Stimulated activated CD4-positive, alpha-beta T cell treated with anti-CD3 and anti-CD28 coated beads, Interleukin-4, amount 100 ng/mL, for 1 hour (primary cell): ENCODE results near the gene ITPK1.
"Not testable (repeated sequence)": the region's sequence is repeated elsewhere in the genome, so short reads cannot be mapped to it uniquely, and the experiment has no call there.

Experiments used
- DNase-seq: peaks from one replicate; pipeline ENCODE4 v3.0.0-alpha.2; 2020

The ITPK1 gene

GRCh38 chr14:93128725-93129459, 13.2 kb upstream of the ITPK1 start:
- no peak for DNase-seq

DNA sequence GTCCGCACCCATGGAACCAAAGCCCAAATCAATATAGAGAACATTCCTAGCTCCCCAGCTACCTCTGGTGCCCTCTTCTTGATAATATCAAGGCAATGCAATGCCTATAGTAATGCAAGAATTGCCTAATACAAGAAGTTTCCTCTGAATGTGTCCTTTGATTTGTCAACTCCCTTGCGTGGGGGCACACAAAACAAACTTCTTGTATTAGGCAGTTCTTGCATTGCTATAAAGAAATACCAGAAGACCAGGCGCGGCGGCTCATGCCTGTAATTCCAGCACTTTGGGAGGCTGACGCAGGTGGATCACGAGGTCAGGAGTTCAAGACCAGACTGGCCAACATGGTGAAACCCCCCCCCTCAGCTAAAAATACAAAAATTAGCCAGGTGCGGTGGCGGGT, 10.4 kb upstream of the ITPK1 start:
- DNase-seq: no peak

DNA sequence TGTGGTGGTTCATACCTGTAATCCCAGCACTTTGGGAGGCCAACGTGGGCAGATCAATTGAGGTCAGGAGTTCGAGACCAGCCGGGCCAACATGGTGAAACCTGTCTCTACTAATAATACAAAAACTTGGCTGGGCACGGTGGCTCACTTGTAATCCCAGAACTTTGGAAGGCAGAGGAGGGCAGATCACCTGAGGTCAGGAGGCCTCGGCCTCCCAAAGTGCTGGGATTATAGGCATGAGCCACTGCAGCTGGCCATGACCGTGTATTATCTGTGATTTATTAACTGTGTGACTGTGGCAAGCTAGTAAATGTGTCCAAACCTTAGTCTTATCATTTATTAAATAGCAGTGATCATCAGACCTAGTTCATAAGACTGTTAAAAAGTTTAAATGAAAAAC, 7.1 kb upstream of the ITPK1 start:
- no peak for DNase-seq

- DNase-seq: no peak
Measured at GRCh38 chr14:93121030-93121834, 5.5 kb upstream of the ITPK1 start.

GRCh38 chr14:93120517-93120916, 4.8 kb upstream of the ITPK1 start:
- no peak for DNase-seq

GRCh38 chr14:93116676-93117200, 1.0 kb upstream of the ITPK1 start:
- no peak for DNase-seq

DNA sequence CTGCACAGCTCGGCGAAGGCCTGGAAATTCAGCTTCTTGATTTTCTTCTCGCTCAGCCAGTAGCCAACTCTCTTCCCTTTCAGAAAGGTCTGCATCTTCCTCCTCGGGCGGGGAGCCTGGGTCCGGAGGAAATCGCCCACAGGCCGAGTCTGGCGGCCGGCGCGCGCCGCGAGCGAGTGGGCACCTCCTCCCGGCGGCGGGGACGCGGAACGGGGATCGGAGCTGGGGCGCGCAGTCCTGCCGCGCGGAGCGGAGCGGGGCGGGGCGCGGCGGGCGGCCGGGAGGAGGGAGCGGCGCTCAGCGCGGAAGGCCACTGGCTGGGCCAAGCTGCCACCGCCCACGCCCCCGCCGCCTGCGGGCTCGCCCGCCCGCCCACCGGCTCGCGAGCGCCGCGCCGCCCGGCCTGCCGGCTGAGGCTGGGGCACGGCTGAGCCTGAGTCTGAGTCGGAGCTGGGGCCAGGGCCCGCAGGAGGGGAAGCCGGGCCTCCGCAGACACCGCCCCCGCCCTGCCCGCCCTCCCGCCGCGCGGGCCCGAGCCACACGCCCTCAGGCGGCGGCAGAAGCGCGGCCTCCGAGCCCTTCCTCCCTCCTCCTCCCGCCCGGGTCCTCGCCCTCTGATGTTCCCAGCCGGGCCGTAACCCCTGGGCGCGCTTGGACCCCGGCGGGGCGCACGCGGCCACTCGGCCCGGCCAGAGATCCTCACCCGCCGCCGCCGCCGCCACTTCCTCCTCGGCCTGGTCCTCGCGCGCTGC, 480 bp downstream of the ITPK1 start:
- peak; percentile 84 for DNase-seq

DNA sequence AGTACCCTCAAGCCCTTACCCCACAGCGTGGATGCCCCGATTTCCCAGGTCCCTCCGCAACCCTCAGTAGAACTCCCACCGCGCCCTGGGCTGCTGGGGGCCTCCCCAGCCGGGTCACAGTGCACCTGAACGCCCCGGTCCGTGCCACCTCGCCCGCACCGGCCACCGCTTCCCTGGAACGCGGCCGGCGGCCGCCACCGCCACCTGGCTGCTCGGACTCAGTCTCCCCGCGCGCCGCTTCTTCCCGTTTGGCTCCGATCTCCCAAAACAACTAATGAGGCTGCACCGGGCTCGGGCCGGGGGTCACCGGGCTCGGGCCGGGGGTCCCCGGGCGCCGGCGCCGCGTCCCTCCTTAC, 1.0 kb downstream of the ITPK1 start:
- DNase-seq: peak; percentile 12

DNA sequence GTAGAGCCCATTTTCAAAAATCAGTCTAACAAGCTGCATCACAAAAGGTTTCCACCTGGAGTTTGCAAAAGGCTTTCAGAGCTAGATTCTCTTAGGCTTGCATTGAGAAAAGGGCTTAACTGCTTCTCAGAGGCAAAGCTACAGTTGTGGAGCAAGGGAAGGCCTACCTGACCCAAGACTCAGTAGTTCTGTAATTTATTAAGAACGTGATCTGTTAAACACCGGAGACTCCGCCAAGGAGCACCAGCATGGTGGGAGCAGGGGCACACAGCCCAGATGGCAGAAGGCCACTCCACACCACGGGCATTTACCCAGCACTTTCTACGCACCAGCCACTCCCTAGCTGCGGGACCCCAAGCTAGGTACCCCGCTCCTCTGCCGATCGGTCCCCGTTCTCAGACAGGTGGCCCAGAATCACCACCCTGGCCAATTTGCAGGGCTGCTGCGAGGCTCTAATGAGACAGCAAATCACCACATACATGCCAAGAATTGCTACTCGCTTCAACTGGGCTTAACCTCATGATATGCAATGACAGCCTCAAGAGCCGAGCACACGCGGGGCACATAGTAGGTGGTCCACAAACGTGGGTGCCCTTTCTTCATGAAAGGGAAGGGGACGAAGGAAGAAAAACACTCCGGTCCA, 1.5 kb downstream of the ITPK1 start:
- no peak for DNase-seq

- DNase-seq: no peak
Measured at GRCh38 chr14:93113678-93114067, 2.1 kb downstream of the ITPK1 start.

GRCh38 chr14:93112891-93113677, 2.6 kb downstream of the ITPK1 start:
- DNase-seq: peak; percentile 76

GRCh38 chr14:93111541-93111940, 4.2 kb downstream of the ITPK1 start:
- not testable (repeated sequence) for DNase-seq

GRCh38 chr14:93110856-93111419, 4.8 kb downstream of the ITPK1 start:
- DNase-seq: no peak

DNA sequence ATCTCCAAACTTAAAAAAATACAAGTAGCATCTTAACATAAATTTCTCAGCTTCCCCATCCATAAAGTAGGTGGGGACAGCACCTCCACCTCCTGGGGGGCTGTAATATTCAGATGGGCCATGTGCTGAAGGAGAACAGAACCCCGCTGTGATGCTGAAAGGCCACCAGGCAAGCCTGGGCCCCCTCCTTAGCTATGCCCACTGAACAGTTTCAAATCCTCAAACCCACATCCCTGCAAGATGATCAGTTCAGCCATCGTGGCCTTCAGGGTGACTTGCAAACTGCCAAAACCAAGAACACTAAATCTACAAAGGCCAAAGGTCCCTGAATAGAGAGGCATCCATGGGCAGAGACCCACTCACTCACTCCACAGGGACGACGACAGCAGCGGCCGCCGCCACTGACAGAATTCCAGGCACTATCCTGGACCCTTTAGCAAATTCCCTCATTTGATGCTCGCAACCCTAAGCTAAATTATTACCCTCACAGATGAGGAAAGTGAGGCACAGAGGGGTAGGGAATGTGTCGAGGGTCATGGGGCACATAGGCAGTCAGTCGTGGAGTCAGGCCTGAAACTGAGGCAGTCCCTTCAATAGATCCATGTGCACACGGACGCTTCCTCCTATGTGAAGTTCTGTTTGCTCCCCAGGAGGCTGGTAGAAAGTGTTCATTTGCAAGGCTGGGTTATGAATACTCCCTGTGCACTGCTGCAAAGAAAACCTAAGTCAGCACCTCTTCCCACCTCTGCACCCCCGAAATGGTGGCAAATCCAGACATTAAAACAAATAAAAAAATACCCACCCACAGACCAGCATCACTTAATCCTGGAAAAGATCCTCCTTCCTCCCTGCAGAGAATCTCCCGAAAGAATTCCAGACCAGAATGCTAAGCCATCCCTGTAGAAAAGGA, 5.9 kb downstream of the ITPK1 start:
- DNase-seq: no peak

DNA sequence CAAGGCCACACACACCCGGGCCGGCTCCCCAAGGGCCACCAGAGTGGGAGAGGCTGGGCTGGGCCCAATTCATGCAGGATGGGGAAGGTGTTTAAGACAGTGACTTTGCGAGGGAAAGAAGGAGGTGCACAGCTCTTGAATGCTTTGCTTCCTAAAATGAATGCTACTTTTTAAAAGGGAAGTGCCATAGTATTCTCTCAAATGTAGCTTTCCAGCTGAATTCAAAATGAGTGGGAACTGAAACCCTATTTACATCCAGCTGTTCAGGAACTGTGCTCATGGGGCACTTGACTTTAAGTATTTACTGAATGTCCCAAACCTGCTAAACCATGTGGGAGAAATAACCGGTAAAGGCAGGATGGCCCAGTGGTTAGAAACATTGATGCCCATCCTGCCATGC, 7.6 kb downstream of the ITPK1 start:
- DNase-seq: no peak

DNA sequence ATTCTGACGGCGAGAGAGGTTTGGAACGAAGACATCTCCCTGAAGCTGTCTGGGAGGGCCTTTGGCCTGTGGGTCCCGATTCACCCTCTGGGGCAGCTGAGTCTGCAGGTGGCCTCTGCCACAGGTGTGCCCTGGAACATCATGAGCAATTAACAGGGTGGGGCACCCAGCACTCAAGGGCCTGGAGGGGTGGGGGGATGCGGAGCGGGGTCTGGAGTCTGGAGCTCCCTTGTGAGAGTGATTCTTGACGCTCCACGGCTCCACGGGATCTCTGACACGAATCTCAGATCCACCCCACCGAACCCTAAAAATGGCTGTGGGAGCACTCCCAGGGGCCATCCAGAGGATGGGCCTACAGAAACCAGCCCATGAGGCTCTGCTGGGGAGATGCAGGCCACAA, 8.3 kb downstream of the ITPK1 start:
- no peak for DNase-seq

- DNase-seq: no peak
Measured at GRCh38 chr14:93106541-93107156, 9.1 kb downstream of the ITPK1 start.

- DNase-seq: not testable (repeated sequence)
Measured at GRCh38 chr14:93105856-93106255, 9.9 kb downstream of the ITPK1 start.

GRCh38 chr14:93105362-93105761, 10.4 kb downstream of the ITPK1 start:
- no peak for DNase-seq

- no peak for DNase-seq
Measured at GRCh38 chr14:93104961-93105360, 10.8 kb downstream of the ITPK1 start.
